GM18508 (cell line): ENCODE data around the gene MAGI2.

Experiments
- ATAC-seq: cut with Tn5 transposase; IDR thresholded peaks from one replicate; pipeline ENCODE4 v1.9.1; 2021; ENCODE audit warnings: moderate number of reproducible peaks; ENCODE audit not compliant: insufficient read depth, unreplicated experiment

MAGI2 gene

DNA sequence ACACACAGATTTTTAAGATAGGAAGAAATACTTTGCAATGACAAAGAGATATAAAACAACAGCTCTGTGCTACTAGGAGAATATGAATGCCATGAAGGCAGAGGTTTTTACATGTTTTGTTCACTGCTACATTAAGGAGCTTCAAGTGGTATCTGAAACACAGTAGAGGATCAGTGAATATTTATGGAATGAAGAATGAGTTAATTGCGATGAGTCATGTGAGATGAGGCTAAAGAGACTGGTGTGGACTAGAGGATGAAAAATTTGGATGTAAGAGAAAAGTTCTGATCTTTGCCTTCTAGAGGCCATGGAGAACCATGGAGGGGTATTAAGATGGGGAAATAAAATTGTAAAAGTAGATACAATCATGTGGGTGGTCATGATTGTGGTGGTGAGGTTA, 1220.7 kb downstream of the MAGI2 start:
- ATAC-seq = no peak

DNA sequence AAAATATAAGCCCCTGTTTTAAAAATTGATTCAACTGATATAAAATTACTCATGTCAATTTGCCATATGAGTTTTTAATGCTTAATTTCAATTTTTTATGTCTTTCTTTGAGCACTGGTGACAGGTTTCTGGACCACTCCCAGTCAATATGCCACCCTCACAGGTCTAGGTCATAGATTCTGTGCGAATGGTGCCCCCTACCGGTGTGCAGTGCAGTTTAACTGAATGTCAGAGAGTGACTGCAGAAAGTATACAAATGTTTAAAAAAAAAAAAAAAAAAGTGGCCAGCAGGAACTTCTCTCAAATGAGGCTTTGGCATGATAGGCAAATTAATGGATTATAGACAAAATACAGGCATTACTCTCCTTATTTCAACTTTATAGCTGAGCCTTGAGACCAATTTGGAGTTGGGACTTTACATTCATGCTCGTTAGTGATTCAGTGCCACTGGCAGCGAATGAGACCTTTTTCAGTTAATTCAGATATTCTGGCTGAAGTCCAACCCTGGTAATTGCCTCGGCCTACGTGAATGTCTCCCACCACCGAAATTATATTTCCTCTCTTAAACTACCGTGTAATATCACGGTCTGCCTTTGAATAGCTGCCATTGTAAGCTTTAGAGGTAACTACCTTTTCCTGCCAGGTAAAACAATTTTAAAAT, 1227.3 kb downstream of the MAGI2 start:
- no peak for ATAC-seq

DNA sequence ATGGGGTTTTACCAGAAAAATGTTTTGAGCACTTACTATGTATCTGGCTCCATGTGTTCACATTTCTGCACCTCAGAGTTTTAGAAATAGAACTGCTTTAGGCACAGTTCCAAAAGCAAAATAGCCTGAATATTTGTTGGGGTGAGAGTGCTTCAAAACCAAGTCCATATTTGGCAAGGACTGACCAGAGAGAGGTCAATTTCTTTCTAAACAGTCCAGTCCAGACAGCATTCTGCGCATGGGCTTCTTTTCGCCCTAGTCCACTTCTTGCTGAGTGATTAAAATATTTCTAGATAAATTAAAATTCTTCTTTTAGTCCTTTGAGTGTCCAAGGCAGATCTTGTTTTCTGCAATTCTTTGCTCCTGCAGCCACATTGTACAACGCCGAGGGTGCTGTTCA, 1227.9 kb downstream of the MAGI2 start:
- no peak for ATAC-seq

DNA sequence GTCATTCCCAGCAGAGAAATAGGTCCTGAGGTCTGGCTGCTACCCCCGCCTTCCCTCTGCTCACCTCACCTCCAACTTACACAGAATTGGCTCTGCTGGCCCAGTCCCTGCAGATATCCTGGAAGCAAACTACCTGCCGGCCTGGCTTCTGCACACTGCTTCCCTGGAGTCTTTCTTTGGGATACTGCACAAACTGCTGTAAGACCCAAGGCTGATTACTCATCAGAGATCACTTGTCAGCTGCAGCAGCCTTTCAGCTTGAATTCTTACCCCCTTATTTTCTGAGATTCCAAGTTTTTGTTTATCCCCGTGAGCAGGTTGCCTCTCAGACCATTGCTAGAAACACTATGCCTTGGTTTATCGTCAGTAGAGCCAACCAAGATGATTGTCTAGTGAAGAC, 1228.5 kb downstream of the MAGI2 start:
- ATAC-seq = no peak

DNA sequence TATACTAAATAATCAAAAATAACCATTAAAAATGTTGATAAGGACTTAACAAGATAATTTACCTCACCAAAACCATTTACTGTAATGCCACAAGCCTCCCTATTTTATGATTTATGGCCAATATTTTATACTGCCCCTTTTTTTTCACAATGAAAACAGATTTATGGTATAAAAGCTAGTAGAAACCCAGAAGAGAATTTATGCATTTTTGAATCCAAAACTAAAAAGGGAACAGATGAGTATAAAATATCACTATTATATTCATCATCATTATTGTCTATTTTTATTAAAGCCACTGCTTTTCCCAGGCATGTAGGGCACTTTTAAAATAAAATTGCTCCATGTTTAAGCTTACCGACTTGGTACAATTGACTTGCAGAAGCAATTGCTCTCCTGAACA, 1229.9 kb downstream of the MAGI2 start:
- ATAC-seq = no peak

DNA sequence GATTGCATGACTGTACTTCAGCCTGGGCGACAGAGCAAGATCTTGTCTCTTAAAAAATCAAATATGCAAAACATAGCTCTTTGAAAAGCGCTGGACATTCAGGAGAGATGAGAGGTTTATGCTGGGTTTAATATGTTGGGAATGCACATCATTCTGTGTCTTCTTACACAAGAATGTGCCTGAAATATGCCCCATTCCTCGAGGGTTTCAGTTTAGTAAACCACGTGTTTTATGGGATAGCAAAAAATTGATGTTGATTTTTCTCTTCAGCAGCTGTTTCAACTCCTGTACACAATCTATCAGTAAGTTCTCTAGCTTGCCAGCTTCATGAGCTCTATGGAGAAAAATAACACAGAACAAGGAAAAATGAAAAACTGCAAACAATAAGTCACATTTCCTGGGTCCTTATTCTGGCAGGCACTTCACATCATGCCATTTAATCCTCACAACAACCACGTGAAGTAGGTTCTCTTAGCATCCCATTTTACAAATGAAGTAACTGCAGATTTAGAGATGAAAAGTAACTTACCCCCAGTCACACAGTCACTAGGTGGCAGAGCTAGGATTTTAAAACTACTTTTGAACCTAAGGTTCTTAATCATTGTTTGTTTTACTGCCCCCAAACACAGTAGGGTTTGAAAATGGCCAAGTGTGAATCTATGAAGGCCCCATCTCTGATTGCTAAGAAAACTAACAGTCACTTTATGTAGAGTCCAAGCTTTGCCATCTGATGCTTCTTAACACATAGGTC, 1231.3 kb downstream of the MAGI2 start:
- ATAC-seq = no peak

DNA sequence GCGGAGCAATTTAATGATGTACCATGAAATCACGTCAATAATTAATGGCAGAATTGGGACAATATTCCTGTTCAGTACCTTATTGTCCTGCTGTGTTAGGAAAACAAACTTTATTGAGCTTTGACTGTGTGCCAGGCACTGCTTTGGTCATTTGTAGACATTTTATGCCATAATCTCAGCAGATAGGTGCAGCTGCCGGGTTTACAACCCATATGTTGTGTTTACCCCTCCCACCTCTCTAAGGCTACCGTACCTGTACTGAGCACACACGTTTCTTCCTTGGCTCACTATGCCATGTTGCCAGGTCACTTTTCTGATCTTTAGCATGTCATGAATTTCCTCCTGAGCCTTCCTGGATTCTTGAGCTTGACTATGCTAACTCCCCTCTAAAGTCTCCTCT, 1232.7 kb downstream of the MAGI2 start:
- no peak for ATAC-seq

DNA sequence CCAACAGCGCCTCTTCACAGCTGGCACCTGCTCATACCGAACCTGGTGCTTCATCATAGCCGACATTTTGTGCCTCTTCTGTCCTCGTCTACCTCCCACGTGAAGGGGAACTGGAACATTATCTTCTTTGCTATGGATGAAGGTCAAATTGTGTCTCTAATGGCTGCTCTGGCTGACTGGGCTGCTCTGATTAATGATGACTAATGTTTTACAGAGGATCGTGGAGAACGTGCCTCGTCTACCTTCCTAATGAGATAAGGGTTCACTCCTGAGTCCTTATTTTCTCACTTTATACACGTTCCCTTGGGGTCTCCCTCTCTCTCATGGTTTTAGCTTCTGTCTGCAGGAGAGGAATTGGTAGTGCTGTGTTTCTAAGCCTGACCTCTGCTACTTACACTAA, 1234.6 kb downstream of the MAGI2 start:
- ATAC-seq = no peak

DNA sequence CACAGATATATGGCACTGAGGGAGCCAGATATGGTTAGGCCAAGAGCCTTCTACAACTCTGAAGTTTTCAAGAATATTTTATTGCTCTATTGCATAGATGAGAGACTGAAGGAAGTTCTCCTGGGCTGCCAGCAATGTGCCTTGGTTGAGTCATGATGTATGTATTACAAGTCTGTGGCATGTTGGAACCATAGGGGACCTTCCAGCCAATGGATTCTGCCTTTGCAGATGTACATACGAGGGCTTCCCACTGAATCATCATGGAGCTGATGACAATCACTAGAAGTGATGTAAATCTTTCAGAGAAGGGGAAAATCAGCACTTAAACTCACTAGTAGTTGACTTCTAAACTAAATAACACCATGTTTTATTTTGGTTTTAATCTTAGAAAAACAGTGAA, 1235.4 kb downstream of the MAGI2 start:
- no peak for ATAC-seq

DNA sequence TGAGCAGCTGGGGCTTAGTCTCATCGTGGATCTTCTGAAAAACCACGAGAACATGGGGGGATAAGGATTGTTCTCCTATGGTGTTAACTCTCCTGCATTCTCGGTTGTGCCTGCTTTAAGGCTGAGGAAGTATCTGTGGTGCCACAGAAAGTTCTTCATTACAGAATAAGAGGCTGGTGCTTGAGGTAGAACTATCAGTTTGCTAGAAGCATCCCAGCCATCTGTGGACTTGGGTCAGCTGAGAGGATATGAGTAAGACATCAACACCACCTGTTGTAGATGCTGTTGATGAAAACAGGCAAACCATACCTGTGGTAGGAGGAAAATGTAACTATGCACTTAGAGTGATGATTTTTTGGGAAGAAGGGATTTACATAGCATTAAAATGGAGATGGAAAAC, 1238.3 kb downstream of the MAGI2 start:
- no peak for ATAC-seq

DNA sequence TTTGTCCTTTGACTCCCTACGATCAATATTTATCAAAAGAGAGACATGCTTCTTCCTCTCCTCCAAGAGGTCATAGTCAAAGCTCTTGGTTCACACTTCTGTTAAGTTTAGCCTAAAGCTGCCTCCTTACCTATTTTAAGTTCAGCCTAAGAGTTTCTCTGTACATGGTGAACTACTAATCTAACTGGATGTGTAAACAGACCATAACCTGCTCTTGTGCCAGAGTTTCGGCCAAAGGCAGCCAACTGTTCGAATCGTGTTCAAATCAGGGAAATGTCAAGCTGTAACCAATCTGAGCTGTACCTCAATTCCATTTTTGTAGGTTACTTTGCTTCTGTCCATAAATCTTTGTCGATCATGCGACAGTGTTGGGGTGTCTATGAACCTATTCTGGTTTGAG, 1240.1 kb downstream of the MAGI2 start:
- ATAC-seq = no peak

DNA sequence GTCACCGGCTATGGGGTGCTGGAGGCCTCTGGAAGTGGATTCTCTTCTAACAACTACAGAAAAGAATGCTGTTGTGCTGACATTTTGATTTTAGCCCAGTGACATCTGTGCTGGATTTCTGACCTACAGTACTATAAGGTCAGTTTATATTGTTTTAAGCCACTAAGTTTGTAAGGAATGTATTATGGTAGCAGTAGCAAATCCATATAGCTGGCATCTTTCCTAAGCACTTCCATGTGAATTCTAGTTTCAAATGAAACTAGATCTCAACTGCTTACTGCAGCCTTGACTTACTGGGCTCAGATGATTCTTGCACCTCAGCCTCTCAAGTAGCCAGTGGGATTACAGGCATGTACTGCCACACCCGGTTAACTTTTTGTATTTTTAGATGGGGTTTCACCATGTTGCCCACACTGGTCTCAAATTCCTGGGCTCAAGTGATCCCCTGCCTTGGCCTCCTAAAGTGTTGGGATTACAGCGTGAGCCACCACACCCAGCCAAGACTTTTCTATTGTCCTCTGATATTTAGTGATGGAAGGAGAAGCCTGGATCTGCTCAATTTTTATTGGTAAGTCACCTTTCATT, 1240.9 kb downstream of the MAGI2 start:
- ATAC-seq = no peak

DNA sequence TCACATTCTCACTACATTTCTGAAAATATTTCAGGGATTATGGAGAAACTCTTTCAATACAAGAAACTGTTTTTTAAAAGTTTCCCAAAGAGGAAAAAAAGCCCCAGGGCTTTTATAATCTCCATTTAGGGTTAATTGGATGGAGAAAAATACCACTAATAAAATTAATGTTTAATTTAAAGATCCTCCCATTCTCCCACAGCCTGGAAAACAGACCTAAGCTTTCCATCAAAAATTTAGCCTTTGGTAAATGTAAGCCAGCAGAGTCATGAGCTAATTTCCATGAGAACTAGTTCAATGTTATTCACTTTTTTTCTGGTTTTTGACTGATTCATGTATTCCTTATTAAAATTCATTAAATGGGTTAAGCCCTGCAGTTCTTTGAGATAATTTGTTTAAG, 1246.2 kb downstream of the MAGI2 start:
- ATAC-seq = no peak

DNA sequence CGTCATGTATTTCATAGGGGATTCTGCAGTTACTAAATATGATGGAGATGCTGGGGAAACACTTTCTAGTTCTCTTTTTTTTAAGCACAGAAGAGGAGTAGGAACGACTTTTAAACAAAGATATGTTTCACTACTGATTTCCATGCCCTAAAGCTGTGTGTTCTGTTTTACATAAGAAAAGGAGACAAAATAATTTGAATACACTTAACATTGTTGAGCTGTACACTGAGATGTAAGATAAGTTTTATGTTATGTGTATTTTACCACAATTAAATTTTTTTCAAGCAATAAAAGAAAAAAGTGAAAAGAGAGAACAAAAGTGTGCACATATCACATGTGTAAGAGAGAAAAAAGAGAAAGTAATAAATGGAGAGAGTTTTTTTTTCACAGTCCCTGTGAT, 1246.7 kb downstream of the MAGI2 start:
- ATAC-seq = no peak

DNA sequence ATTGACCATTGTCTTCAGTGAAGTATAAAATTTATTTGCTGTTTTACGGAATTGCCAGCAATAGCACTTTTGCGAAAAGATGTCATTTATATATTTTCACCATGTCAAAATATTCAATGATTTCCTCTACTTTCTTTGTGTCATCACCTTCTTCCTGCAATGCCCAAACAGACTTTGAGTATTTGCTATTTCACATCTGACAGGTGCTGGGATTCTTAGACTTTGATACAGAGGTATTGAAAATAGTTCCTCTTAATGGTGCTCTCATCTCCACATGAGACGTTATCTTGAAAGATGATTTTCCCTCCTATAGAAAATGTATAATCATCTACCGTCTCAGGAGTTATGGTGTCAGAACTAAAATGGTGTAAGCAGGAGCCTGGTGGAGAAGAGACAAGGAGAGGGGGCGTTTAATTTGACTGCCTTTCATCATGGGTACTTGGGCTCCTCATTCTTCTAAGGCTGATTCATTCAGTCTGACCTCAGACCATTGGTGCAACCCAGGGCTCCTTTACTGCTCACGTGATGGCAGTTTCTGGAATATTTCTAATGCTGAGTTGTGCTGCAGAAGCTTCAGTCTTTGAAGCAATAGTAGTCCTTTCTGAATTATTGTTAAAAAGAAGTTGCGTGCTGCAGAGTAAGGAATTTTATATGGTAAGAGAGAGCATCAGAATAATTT, 1250.3 kb downstream of the MAGI2 start:
- ATAC-seq = no peak

DNA sequence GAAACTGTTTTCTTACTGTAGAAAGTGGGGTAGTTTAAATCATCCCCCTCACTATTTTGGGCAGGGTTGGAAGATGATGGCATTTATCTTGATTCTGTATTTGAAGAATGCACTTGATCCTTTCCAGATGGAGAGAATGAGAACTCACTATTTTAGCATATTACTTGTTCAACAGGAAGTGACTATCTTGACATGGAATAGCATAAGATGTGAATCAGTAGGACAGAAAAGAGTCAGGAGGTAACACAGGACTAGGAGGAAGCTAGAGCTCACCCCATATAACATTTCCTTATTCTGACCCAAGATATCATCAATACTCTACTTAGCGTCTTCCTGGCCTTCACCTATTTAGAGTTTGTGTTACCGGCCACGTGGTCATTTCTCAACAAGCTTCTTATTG, 1254.7 kb downstream of the MAGI2 start:
- no peak for ATAC-seq

DNA sequence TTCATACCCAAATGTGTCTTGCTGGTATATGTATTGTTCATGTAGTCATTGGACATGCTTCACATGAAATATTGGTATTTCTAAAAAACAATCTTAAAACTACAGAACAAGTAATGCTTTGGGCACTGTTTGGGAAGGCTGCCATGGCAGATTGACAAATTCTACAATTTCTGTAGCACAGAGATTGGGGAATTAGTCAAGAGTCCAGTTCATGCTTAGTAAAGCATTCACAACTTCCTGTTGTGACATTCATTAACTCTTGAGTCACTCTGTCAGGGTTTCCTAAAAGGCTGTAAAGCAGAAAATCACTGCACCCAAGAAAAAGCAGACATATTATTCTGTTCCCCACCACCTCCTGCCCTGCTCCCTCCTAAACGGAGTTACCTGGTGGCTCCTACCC, 1256.0 kb downstream of the MAGI2 start:
- ATAC-seq = peak; percentile 72

DNA sequence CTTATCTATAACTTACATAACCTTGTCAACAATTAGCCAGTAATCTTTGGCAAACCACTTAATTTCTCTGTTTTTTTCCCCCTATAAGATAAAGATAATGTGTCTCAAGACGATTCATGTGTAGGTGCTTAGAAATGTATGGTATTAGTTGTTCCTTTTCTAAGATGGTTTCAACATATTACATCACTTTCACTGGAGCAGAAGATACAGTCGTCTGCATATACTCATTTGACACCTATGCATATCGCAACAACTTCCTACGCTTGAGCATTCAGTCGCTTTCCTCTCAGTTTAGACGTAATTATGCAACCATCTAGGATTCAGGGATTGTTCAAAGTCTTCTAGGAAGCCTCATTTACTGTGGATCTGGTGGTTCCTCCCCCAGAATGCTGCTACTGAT, 1258.2 kb downstream of the MAGI2 start:
- ATAC-seq = no peak

DNA sequence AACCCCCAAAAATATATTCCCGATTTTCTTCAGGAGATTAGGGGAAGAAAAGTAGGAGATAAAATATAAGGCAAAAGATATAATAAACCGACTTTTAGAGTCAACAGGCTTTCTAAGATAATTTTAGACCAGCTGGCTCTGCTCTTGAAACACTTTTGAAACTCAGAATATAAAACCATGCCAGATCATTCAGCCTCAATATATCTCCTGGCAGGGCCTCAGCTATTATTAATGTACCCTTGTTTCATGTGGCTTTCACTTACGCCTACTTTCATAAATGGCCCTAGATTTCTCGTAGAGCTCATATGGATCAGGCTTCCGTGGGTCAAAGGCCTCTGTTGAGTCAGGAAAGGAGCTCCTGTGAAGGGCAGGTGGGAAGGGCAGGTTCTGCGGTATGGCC, 1258.9 kb downstream of the MAGI2 start:
- no peak for ATAC-seq

DNA sequence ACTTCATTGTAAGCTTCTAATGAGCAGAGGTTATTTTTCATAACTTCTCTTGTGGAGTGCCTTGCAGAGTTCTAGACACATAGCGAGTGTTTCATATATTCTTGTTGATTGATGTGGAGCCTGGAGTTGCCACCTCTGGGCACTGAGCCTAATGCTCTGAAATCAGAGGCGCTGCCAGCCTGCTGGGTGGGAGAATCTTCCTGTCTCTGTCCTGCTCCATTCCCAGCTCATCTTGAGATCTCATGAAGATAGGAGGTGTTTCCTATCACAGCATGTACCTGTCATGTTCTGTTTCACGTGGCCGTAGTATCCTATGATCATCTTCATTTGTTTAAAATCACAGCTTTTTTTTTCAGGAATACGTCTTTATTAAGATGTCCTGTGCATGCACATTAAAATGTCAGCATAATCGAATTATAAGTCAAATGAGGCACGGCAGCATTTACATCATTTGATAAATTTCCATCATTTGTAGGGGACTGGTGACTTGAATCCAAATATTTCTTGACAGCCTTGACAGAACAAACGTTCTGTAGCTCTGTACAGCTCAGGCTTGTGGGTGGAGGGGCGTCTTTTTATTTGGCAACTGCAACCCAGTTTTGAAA, 1261.9 kb downstream of the MAGI2 start:
- no peak for ATAC-seq

DNA sequence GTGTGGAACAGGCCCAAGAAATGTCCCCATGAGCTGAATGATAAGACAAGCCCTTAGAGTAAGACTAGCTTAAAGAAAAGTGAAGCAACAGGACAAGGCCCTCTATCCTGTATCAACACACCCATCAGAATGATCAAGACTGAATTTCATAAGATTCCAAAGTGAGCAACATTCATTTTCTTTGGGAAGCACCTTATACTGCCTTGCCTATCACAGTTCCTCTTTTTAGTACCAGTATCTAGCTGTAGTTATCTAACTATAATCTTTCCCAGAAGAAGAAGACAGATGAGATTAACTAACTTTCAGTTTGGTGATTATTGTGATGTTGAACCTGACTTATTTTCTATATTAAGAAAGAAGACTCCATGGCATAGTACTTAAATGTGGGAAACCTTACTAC, 1263.7 kb downstream of the MAGI2 start:
- no peak for ATAC-seq
